Transverse colon (tissue), 4 donors: ENCODE data around the gene ERFE.

Source experiments
- EP300 ChIP-seq: sonication (generic); formaldehyde crosslinking; IDR thresholded peaks from one replicate; pipeline ENCODE4 v1.6.1; 2017; ENCODE audit warnings: antibody characterized with exemption, low read depth
- POLR2A ChIP-seq: fragments of 450-650 bp; IDR thresholded peaks from one replicate; pipeline ENCODE4 v1.6.1; 2016; ENCODE audit warnings: antibody characterized with exemption, mild to moderate bottlenecking, moderate library complexity
- POLR2AphosphoS5 ChIP-seq, 3 donors: sonication (generic); formaldehyde crosslinking; IDR thresholded peaks; one replicate each; pipeline ENCODE4 v1.6.1; 2016; ENCODE audit warnings: antibody characterized with exemption in 3 of 3
- TF ChIP-seq, protein P1 (sequence below), 5 experiments: fragments of 200-600 bp in 3 of 5; fragments of 450-650 bp in 2 of 5; sonication (generic) in 3 of 5; IDR thresholded peaks; 1 replicate in 2 of 5; 2 replicates in 3 of 5; pipeline ENCODE4 v1.5.1; 2016 to 2017; ENCODE audit warnings: antibody characterized with exemption in 5 of 5, inconsistent platforms in 3 of 5, mild to moderate bottlenecking in 2 of 5, moderate library complexity in 1 of 5

- TF ChIP-seq, protein P1, sequence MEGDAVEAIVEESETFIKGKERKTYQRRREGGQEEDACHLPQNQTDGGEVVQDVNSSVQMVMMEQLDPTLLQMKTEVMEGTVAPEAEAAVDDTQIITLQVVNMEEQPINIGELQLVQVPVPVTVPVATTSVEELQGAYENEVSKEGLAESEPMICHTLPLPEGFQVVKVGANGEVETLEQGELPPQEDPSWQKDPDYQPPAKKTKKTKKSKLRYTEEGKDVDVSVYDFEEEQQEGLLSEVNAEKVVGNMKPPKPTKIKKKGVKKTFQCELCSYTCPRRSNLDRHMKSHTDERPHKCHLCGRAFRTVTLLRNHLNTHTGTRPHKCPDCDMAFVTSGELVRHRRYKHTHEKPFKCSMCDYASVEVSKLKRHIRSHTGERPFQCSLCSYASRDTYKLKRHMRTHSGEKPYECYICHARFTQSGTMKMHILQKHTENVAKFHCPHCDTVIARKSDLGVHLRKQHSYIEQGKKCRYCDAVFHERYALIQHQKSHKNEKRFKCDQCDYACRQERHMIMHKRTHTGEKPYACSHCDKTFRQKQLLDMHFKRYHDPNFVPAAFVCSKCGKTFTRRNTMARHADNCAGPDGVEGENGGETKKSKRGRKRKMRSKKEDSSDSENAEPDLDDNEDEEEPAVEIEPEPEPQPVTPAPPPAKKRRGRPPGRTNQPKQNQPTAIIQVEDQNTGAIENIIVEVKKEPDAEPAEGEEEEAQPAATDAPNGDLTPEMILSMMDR (IDR thresholded peaks at IDR 0.05) = no peak
- no peak for TF ChIP-seq EP300
- no peak for TF ChIP-seq POLR2AphosphoS5 (IDR thresholded peaks at IDR 0.05)
- no peak for TF ChIP-seq POLR2A
Measured at GRCh38 chr2:238182362-238182761, 23.6 kb downstream of the ERFE start.
